C4-2B (cell line): Measurements from ENCODE around the gene GOSR2.

Experiments
- ZFX ChIP-seq: fragments of 450-650 bp; IDR thresholded peaks from 2 replicates; pipeline ENCODE4 v1.6.1; 2017
- TF ChIP-seq, protein P1 (sequence below): fragments of 450-650 bp; conservative IDR thresholded peaks from 2 replicates; pipeline ENCODE4 v1.5.1; 2017; ENCODE audit warnings: mild to moderate bottlenecking

DNA sequence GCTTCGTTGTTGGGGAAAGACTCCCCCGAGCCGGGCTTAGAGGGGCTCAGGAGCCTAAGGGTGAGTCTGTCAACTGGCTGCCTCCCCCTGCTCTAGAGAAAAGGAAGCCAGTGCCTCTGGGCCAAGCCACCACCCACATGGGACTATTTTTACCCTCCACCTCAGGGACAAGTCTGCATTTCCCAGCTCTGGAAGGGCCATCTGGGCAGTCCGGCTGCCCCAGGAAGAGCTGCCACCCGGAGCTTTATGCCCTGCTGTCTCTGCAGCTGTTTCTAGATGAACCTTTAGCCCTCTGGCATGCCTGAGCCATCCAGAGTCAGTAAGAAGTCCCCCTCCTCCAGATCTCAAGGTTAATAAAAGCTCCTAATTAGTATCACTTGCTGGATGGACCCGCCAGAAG lies 61.4 kb downstream of the GOSR2 start:
- TF ChIP-seq, protein P1, sequence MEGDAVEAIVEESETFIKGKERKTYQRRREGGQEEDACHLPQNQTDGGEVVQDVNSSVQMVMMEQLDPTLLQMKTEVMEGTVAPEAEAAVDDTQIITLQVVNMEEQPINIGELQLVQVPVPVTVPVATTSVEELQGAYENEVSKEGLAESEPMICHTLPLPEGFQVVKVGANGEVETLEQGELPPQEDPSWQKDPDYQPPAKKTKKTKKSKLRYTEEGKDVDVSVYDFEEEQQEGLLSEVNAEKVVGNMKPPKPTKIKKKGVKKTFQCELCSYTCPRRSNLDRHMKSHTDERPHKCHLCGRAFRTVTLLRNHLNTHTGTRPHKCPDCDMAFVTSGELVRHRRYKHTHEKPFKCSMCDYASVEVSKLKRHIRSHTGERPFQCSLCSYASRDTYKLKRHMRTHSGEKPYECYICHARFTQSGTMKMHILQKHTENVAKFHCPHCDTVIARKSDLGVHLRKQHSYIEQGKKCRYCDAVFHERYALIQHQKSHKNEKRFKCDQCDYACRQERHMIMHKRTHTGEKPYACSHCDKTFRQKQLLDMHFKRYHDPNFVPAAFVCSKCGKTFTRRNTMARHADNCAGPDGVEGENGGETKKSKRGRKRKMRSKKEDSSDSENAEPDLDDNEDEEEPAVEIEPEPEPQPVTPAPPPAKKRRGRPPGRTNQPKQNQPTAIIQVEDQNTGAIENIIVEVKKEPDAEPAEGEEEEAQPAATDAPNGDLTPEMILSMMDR: no peak
- no peak for TF ChIP-seq ZFX
